Activated CD8-positive, alpha-beta T cell treated with anti-CD3 and anti-CD28 coated beads for 36 hours (primary cell): Measurements from ENCODE around the gene ADD2. TPM values are rescaled to one million over a fixed set of nuclear protein-coding genes. Genes with fewer than 3 reads are reported as not detected.

Source experiments
- ATAC-seq: fragments of 200-7000 bp; cut with Tn5 transposase; one replicate; pipeline ENCODE4 v1.10.0; 2021; ENCODE audit warnings: mild to moderate bottlenecking, moderate library complexity
- CTCF ChIA-PET: fragments of 350-600 bp; sonication (Branson Sonifier 250); formaldehyde crosslinking; loops from one replicate; lab custom pipeline; 2021; ENCODE audit warnings: antibody characterized with exemption; lab: Charles Lee
- POLR2A ChIA-PET: fragments of 350-600 bp; sonication (Branson Sonifier 250); formaldehyde crosslinking; loops from one replicate; lab custom pipeline; 2021; ENCODE audit warnings: antibody characterized with exemption; lab: Charles Lee
- DNase-seq: peaks from one replicate; pipeline ENCODE4 v3.0.0-alpha.2; 2020
- H3K27ac Mint-ChIP-seq: one replicate; pipeline ENCODE4 v1.8.0; 2021; ENCODE audit warnings: mild to moderate bottlenecking, mixed read lengths
- H3K27me3 Mint-ChIP-seq: one replicate; pipeline ENCODE4 v1.8.0; 2021; ENCODE audit warnings: mixed read lengths
- H3K36me3 Mint-ChIP-seq: one replicate; pipeline ENCODE4 v1.8.0; 2021; ENCODE audit warnings: low read depth, mixed read lengths
- H3K4me1 Mint-ChIP-seq: one replicate; pipeline ENCODE4 v1.8.0; 2021; ENCODE audit warnings: low read depth, mixed read lengths
- H3K4me3 Mint-ChIP-seq: one replicate; pipeline ENCODE4 v1.8.0; 2021; ENCODE audit warnings: mild to moderate bottlenecking, moderate library complexity, mixed read lengths
- H3K9me3 Mint-ChIP-seq: one replicate; pipeline ENCODE4 v1.8.0; 2021; ENCODE audit warnings: mixed read lengths
- CTCF ChIP-seq: fragments of 200-600 bp; IDR thresholded peaks from one replicate; pipeline ENCODE4 v1.8.0; 2022; ENCODE audit warnings: antibody characterized with exemption, mild to moderate bottlenecking
- intact Hi-C: fragments of 100-400 bp; cut with micrococcal nuclease; formaldehyde crosslinking; loops from one replicate; pipeline ENCODE4 v1.10.0; 2022
- total RNA-seq, 2 experiments: library from RNA; stranded (reverse); gene quantifications; one replicate each; pipeline ENCODE4 v1.2.3, GENCODE V29; 2021

The ADD2 gene
- total RNA-seq, 2 experiments from 2014 or later = 24.5 to 26.3 TPM

GRCh38 chr2:70807828-70808118 lies 39.8 kb upstream of the ADD2 start:
- Mint-ChIP-seq H3K27ac (no peak overlapping the region), H3K27me3 (peaks cover 4% of the 10 kb centered on the region), H3K4me3 (no peak overlapping the region), H3K4me1 (no peaks in the 10 kb centered on the region), H3K36me3 (no peaks in the 10 kb centered on the region), H3K9me3 (no peaks in the 10 kb centered on the region)
- ATAC-seq (no peak), DNase-seq (no peak)
- ChIA-PET POLR2A (no interaction called here), CTCF (interaction anchor here (1.2 kb wide), 1 partner anchor 9 kb away, joined by 3 read pairs; no protein-coding TSS in a partner anchor)
- intact Hi-C loops = no loop called here
- no peak for TF ChIP-seq CTCF

GRCh38 chr2:70807102-70807827 lies 39.3 kb upstream of the ADD2 start:
- Mint-ChIP-seq H3K27me3 (peaks cover 4% of the 10 kb centered on the region), H3K4me1 (no peaks in the 10 kb centered on the region), H3K36me3 (no peaks in the 10 kb centered on the region), H3K4me3 (no peak overlapping the region), H3K9me3 (no peaks in the 10 kb centered on the region), H3K27ac (no peak overlapping the region)
- intact Hi-C loops = no loop called here
- ATAC-seq = no peak
- no peak for TF ChIP-seq CTCF
- ChIA-PET CTCF (interaction anchor here (1.2 kb wide), 1 partner anchor 9 kb away, joined by 3 read pairs; no protein-coding TSS in a partner anchor), POLR2A (no interaction called here)
- DNase-seq = no peak

- no peak for ATAC-seq
- no peak for TF ChIP-seq CTCF
- POLR2A ChIA-PET = no interaction called here
- no peaks in the 10 kb centered on the region for H3K4me1 Mint-ChIP-seq
- intact Hi-C loops = no loop called here
- peaks cover 4% of the 10 kb centered on the region for H3K27me3 Mint-ChIP-seq
- H3K9me3 Mint-ChIP-seq = no peaks in the 10 kb centered on the region
- DNase-seq = no peak
- CTCF ChIA-PET = interaction anchor here (0.6 to 1.2 kb wide), 2 partner anchors 10 to 17 kb away, joined by 3 to 4 read pairs; no protein-coding TSS in a partner anchor
- no peak overlapping the region for H3K4me3 Mint-ChIP-seq
- H3K27ac Mint-ChIP-seq = no peak overlapping the region
- no peaks in the 10 kb centered on the region for H3K36me3 Mint-ChIP-seq
These were observed 38.6 kb upstream of the ADD2 start for GRCh38 chr2:70806620-70807019.

GRCh38 chr2:70806013-70806412 lies 38.0 kb upstream of the ADD2 start:
- intact Hi-C loops = no loop called here
- ChIA-PET POLR2A (no interaction called here), CTCF (interaction anchor here (0.6 to 1.1 kb wide), 2 partner anchors 17 to 142 kb away, joined by 3 to 4 read pairs; no protein-coding TSS in a partner anchor)
- H3K9me3 Mint-ChIP-seq = no peaks in the 10 kb centered on the region
- no peak for TF ChIP-seq CTCF
- H3K4me3 Mint-ChIP-seq = no peak overlapping the region
- no peak for ATAC-seq
- no peak overlapping the region for H3K27ac Mint-ChIP-seq
- H3K4me1 Mint-ChIP-seq = no peaks in the 10 kb centered on the region
- DNase-seq = no peak
- H3K36me3 Mint-ChIP-seq = no peaks in the 10 kb centered on the region
- peaks cover 4% of the 10 kb centered on the region for H3K27me3 Mint-ChIP-seq

GRCh38 chr2:70801607-70802263 lies 33.7 kb upstream of the ADD2 start:
- ChIA-PET CTCF (no interaction called here), POLR2A (no interaction called here)
- Mint-ChIP-seq H3K9me3 (no peaks in the 10 kb centered on the region), H3K27me3 (peaks cover 6% of the 10 kb centered on the region), H3K4me3 (no peak overlapping the region), H3K4me1 (no peaks in the 10 kb centered on the region), H3K36me3 (no peaks in the 10 kb centered on the region), H3K27ac (no peak overlapping the region)
- ATAC-seq = no peak
- DNase-seq = no peak
- intact Hi-C loops = no loop called here
- no peak for TF ChIP-seq CTCF
